HCT116 (cell line): Measurements from ENCODE around the gene MAX. TPM values are rescaled to one million over a fixed set of nuclear protein-coding genes. Genes with fewer than 3 reads are reported as not detected.

Source experiments
- ATAC-seq: fragments of 200-7000 bp; cut with Tn5 transposase; 2 replicates; pipeline ENCODE4 v1.9.1; 2020; ENCODE audit warnings: mild to moderate bottlenecking, moderate library complexity
- BruUV-seq: library from RNA; stranded (reverse); fragments of 400-500 nt; replicated peaks from 2 replicates; lab custom pipeline; 2021; lab: Mats Ljungman, UMichigan
- CTCF ChIA-PET: fragments of 300-600 bp; sonication (Branson Sonifier 250); formaldehyde crosslinking; loops from one replicate; lab custom pipeline; 2021; ENCODE audit warnings: antibody characterized with exemption; lab: Charles Lee
- POLR2A ChIA-PET: fragments of 300-600, 350-600 bp; sonication (Branson Sonifier 250); formaldehyde crosslinking; loops from one replicate; lab custom pipeline; 2021; ENCODE audit warnings: antibody characterized with exemption; lab: Charles Lee
- RAD21 ChIA-PET, 2 experiments: fragments of 300-600 bp; sonication (Branson Sonifier 250); formaldehyde crosslinking; loops; one replicate each; lab custom pipeline; 2023; ENCODE audit warnings: low total read pairs in 2 of 2; ENCODE audit not compliant: uncharacterized antibody in 2 of 2, unreplicated experiment in 2 of 2, low non-redundant PET in 1 of 2; lab: Charles Lee
- DNase-seq: peaks from one replicate; pipeline ENCODE4 v3.0.0-alpha.2; 2010; ENCODE audit warnings: low read depth, low spot score
- H2AFZ ChIP-seq: fragments of 200-600 bp; shearing (Covaris generic), sonication (generic); 2 replicates; pipeline ENCODE4 v1.6.1; 2017; ENCODE audit warnings: low read depth, mixed run types, mixed read lengths, antibody characterized with exemption, low read length; ENCODE audit not compliant: poor library complexity, severe bottlenecking
- H3K27ac ChIP-seq: 2 replicates; pipeline ENCODE4 v1.5.1; 2012; ENCODE audit warnings: low read depth, low read length
- H3K27me3 ChIP-seq: fragments of 200-600 bp; sonication (generic); 2 replicates; pipeline ENCODE4 v1.6.1; 2016; ENCODE audit warnings: mixed run types, low read length, mixed read lengths; ENCODE audit not compliant: insufficient read depth
- H3K36me3 ChIP-seq, 2 experiments: fragments of 200-500 bp in 1 of 2; fragments of 200-600 bp in 1 of 2; sonication (Bioruptor generic) in 1 of 2; sonication (generic) in 1 of 2; 2 replicates each; pipeline versions ENCODE4 v1.5.1 to v1.6.1; 2014 to 2016; ENCODE audit warnings: low read length in 2 of 2, inconsistent platforms in 1 of 2, mixed read lengths in 1 of 2, mixed run types in 1 of 2; ENCODE audit not compliant: insufficient read depth in 2 of 2, control insufficient read depth in 1 of 2
- H3K4me1 ChIP-seq, 2 experiments: fragments of 200-600 bp in 1 of 2; sonication (generic) in 1 of 2; 2 replicates each; pipeline versions ENCODE4 v1.5.1 to v1.6.1; 2012 to 2017; ENCODE audit warnings: low read length in 2 of 2, inconsistent platforms in 1 of 2, mild to moderate bottlenecking in 1 of 2, mixed read lengths in 1 of 2, mixed run types in 1 of 2, moderate library complexity in 1 of 2; ENCODE audit not compliant: insufficient read depth in 2 of 2, control insufficient read depth in 1 of 2
- H3K4me2 ChIP-seq: fragments of 200-600 bp; sonication (generic); 2 replicates; pipeline ENCODE4 v1.6.1; 2017; ENCODE audit warnings: mixed run types, low read length, mixed read lengths
- H3K4me3 ChIP-seq, 2 experiments: fragments of 200-600 bp in 1 of 2; sonication (generic) in 1 of 2; replicated peaks in 1 of 2; 2 replicates each; pipeline ENCODE4 v1.5.1; 2011 to 2016; ENCODE audit warnings: low read length in 2 of 2, control low read depth in 1 of 2, low read depth in 1 of 2, mild to moderate bottlenecking in 1 of 2, mixed read lengths in 1 of 2, mixed run types in 1 of 2
- H3K79me2 ChIP-seq: fragments of 200-600 bp; sonication (generic); 2 replicates; pipeline ENCODE4 v1.6.1; 2017; ENCODE audit warnings: mild to moderate bottlenecking, mixed run types, low read length, moderate library complexity, mixed read lengths; ENCODE audit not compliant: insufficient read depth
- H3K9ac ChIP-seq: fragments of 200-600 bp; sonication (generic); 2 replicates; pipeline ENCODE4 v1.6.1; 2016; ENCODE audit warnings: low read length, mixed read lengths
- H3K9me2 ChIP-seq: fragments of 200-600 bp; sonication (generic), shearing (Covaris generic); 2 replicates; pipeline ENCODE4 v1.6.1; 2017; ENCODE audit warnings: mixed run types, mild to moderate bottlenecking, moderate library complexity; ENCODE audit not compliant: insufficient read depth
- H3K9me3 ChIP-seq, 2 experiments: fragments of 200-500 bp in 1 of 2; fragments of 200-600 bp in 1 of 2; sonication (Bioruptor generic) in 1 of 2; sonication (generic) in 1 of 2; 2 replicates each; pipeline ENCODE4 v1.6.1; 2014 to 2017; ENCODE audit warnings: low read length in 2 of 2, mixed read lengths in 2 of 2, inconsistent platforms in 1 of 2, low read depth in 1 of 2, mild to moderate bottlenecking in 1 of 2, mixed run types in 1 of 2, moderate library complexity in 1 of 2; ENCODE audit not compliant: control insufficient read depth in 1 of 2, insufficient read depth in 1 of 2
- H4K20me1 ChIP-seq: fragments of 200-600 bp; sonication (generic), shearing (Covaris generic); 2 replicates; pipeline ENCODE4 v1.6.1; 2017; ENCODE audit warnings: mixed run types, mild to moderate bottlenecking, moderate library complexity; ENCODE audit not compliant: insufficient read depth
- ATF3 ChIP-seq: IDR thresholded peaks from 2 replicates; pipeline ENCODE4 v1.6.1; 2012
- CTCF ChIP-seq, 3 experiments: fragments of 200-600 bp in 1 of 3; sonication (generic) in 1 of 3; IDR thresholded peaks in 2 of 3; conservative IDR thresholded peaks in 1 of 3; 2 replicates each; pipeline ENCODE4 v1.5.1; 2012 to 2017; ENCODE audit warnings: low read depth in 2 of 3, low read length in 2 of 3, antibody characterized with exemption in 1 of 3, borderline replicate concordance in 1 of 3, control low read depth in 1 of 3, mild to moderate bottlenecking in 1 of 3, mixed read lengths in 1 of 3, mixed run types in 1 of 3, moderate library complexity in 1 of 3; ENCODE audit not compliant: insufficient read depth in 1 of 3
- EGR1 ChIP-seq: IDR thresholded peaks from 2 replicates; pipeline ENCODE4 v1.6.1; 2012; ENCODE audit warnings: low read depth
- EZH2 ChIP-seq: fragments of 200-600 bp; sonication (generic); IDR thresholded peaks from 2 replicates; pipeline ENCODE4 v1.6.1; 2017; ENCODE audit warnings: antibody characterized with exemption, mixed run types
- MAX ChIP-seq: IDR thresholded peaks from 2 replicates; pipeline ENCODE4 v1.6.1; 2012
- RAD21 ChIP-seq: IDR thresholded peaks from 2 replicates; pipeline ENCODE4 v1.6.1; 2012; ENCODE audit warnings: low read depth, mild to moderate bottlenecking
- intact Hi-C: fragments of 100-400 bp; cut with micrococcal nuclease; formaldehyde crosslinking; loops from 2 replicates; pipeline ENCODE4 v1.10.0; 2022
- total RNA-seq: library from RNA; stranded (reverse); gene quantifications from one replicate; pipeline ENCODE4 v1.2.1, GENCODE V29; 2021; ENCODE audit not compliant: unreplicated experiment

Gene MAX
- total RNA-seq, 1 experiment from 2014 or later = 72.6 TPM

- DNase-seq (no peak), ATAC-seq (no peak)
- H2AFZ ChIP-seq = no peak overlapping the region
- H3K4me1 ChIP-seq = peaks cover 2 to 14% of the 10 kb centered on the region in 2 experiments; a peak in 2 of 4 replicates
- no peaks in the 10 kb centered on the region for H4K20me1 ChIP-seq
- ChIA-PET RAD21 (no interaction called here), POLR2A (no interaction called here), CTCF (no interaction called here)
- no peaks in the 10 kb centered on the region for H3K27me3 ChIP-seq
- H3K4me3 ChIP-seq = no peak overlapping the region
- H3K9me2 ChIP-seq = no peaks in the 10 kb centered on the region
- TF ChIP-seq RAD21 (no peak), MAX (no peak), CTCF (IDR thresholded peaks at IDR 0.05 in 2 of 3, conservative IDR thresholded peaks at IDR 0.05 in 1 of 3; ENCODE audit: borderline replicate concordance in 1 of 3, insufficient read depth in 1 of 3, low read depth in 2 of 3, low read length in 2 of 3) (no peak), ATF3 (no peak), EZH2 (no peak)
- no peaks in the 10 kb centered on the region for H3K36me3 ChIP-seq
- no peaks in the 10 kb centered on the region for H3K9me3 ChIP-seq
- no peak overlapping the region for H3K27ac ChIP-seq
- H3K4me2 ChIP-seq = no peak overlapping the region
- intact Hi-C loops = no loop called here
- no TSS peak for BruUV-seq
- no peaks in the 10 kb centered on the region for H3K79me2 ChIP-seq
- H3K9ac ChIP-seq = no peak overlapping the region
Measured at GRCh38 chr14:65132855-65133254, 30.5 kb upstream of the MAX start.

GRCh38 chr14:65131301-65131701, 29.0 kb upstream of the MAX start:
- intact Hi-C loops = no loop called here
- no TSS peak for BruUV-seq
- H3K9me3 ChIP-seq = no peaks in the 10 kb centered on the region
- DNase-seq (peak; percentile 27), ATAC-seq (peak; percentile 80)
- H4K20me1 ChIP-seq = no peaks in the 10 kb centered on the region
- H3K79me2 ChIP-seq = no peaks in the 10 kb centered on the region
- peaks cover 2 to 14% of the 10 kb centered on the region in 2 experiments; a peak in 2 of 4 replicates for H3K4me1 ChIP-seq
- no peaks in the 10 kb centered on the region for H3K36me3 ChIP-seq
- POLR2A ChIA-PET = no interaction called here
- RAD21 ChIA-PET = no interaction called here
- H2AFZ ChIP-seq = peak overlapping the region; percentile 80
- H3K9ac ChIP-seq = no peak overlapping the region
- no peak overlapping the region for H3K4me3 ChIP-seq
- no peaks in the 10 kb centered on the region for H3K9me2 ChIP-seq
- peak overlapping the region; percentile 24 for H3K4me2 ChIP-seq
- CTCF ChIA-PET = no interaction called here
- no peak overlapping the region for H3K27ac ChIP-seq
- TF ChIP-seq MAX (peak; percentile 47), EGR1 (no peak)
- H3K27me3 ChIP-seq = no peaks in the 10 kb centered on the region
